ENCODE measurements around the gene OR2C3. TPM values are rescaled to one million over a fixed set of nuclear protein-coding genes. Genes with fewer than 3 reads are reported as not detected.

OR2C3 gene
- total and polyA plus RNA-seq, 2 of the 13 experiments (the other 11 are each of a cell fraction or from before 2014, with no cell fraction given), result not detected

GRCh38 chr1:247574664-247575063, 38.4 kb upstream of the OR2C3 start:
- H3K4me2 ChIP-seq (ENCODE audit: low read depth, low read length), result no peak overlapping the region
- H3K27me3 ChIP-seq (ENCODE audit: control insufficient read depth in 1 of 2, insufficient read depth in 2 of 2, low read length in 2 of 2), result no peaks in the 10 kb centered on the region
- no peak overlapping the region for H3K9ac ChIP-seq (ENCODE audit: insufficient read depth, low read depth, low read length)
- intact Hi-C loops (cut with micrococcal nuclease; ENCODE audit: unreplicated experiment), result loop anchor here (5.0 kb wide), 1 partner anchor 202 kb away; no protein-coding TSS in a partner anchor
- H3K79me2 ChIP-seq (ENCODE audit: insufficient read depth, low read length), result no peaks in the 10 kb centered on the region
- in situ Hi-C loops (cut with HindIII; ENCODE audit: extremely low pct_ligation_motif_present, low pct_unique_long_range_greater_than_20kb), result loop anchor here (10.0 kb wide), 1 partner anchor 190 kb away; no protein-coding TSS in a partner anchor
- no peak for TF ChIP-seq KDM5A (IDR thresholded peaks at IDR 0.05; ENCODE audit: borderline replicate concordance, low read length)
- no peak for TF ChIP-seq ZNF232 (CRISPR knock-in tag; IDR thresholded peaks at IDR 0.05; ENCODE audit: borderline replicate concordance)
- no peak for TF ChIP-seq ZNF503 (CRISPR knock-in tag; IDR thresholded peaks at IDR 0.05)
- TF ChIP-seq ZNF782 (CRISPR knock-in tag; IDR thresholded peaks at IDR 0.05; ENCODE audit: borderline replicate concordance), result no peak
- TF ChIP-seq SMC3 (IDR thresholded peaks at IDR 0.05; ENCODE audit: low read length), result no peak
- TF ChIP-seq TAF15 (IDR thresholded peaks at IDR 0.05; ENCODE audit: low read depth, low read length, poor library complexity, severe bottlenecking), result no peak
- no peak for TF ChIP-seq MTA1 (CRISPR knock-in tag; IDR thresholded peaks at IDR 0.05; ENCODE audit: borderline replicate concordance)
- TF ChIP-seq ZNF30 (CRISPR knock-in tag; IDR thresholded peaks at IDR 0.05), result no peak
- TF ChIP-seq BORCS8-MEF2B (CRISPR knock-in tag; IDR thresholded peaks at IDR 0.05), result no peak
- TF ChIP-seq RCOR2 (CRISPR knock-in tag; IDR thresholded peaks at IDR 0.05), result no peak
- no peak for TF ChIP-seq ZNF710 (CRISPR knock-in tag; IDR thresholded peaks at IDR 0.05; ENCODE audit: borderline replicate concordance)
- no peak for TF ChIP-seq ZNF569 (CRISPR knock-in tag; IDR thresholded peaks at IDR 0.05; ENCODE audit: borderline replicate concordance)
- TF ChIP-seq MLXIP (CRISPR knock-in tag; IDR thresholded peaks at IDR 0.05; ENCODE audit: borderline replicate concordance), result no peak
- H3K4me3 ChIP-seq (replicated peaks in 1 of 3; ENCODE audit: insufficient read depth in 1 of 3, low read depth in 2 of 3, low read length in 3 of 3), result no peak overlapping the region
- ChIA-PET CTCF (ENCODE audit: low intra/inter-chr PET ratio, low total read pairs) (no interaction called here), POLR2A (no interaction called here)
- no peaks in the 10 kb centered on the region for H4K20me1 ChIP-seq (ENCODE audit: insufficient read depth, low read length)
- no peaks in the 10 kb centered on the region for H3K36me3 ChIP-seq (replicated peaks in 1 of 2; ENCODE audit: control insufficient read depth in 1 of 2, insufficient read depth in 2 of 2, low read length in 2 of 2)
- FAIRE-seq (no peak), ATAC-seq (no peak), DNase-seq (ENCODE audit: low spot score) (no peak)
- no peaks in the 10 kb centered on the region for H3K9me3 ChIP-seq (ENCODE audit: low read length)
- H3K4me1 ChIP-seq (ENCODE audit: insufficient read depth, low read length), result no peaks in the 10 kb centered on the region
- H2AFZ ChIP-seq (ENCODE audit: low read length), result no peak overlapping the region
- H3K27ac ChIP-seq (ENCODE audit: extremely low read length, insufficient read depth, low read length), result no peak overlapping the region
- BruUV-seq (replicated peaks), result no TSS peak

Data from HepG2 (cell line).